SK-N-SH (cell line): ENCODE results near the gene ZNF837. TPM values are rescaled to one million over a fixed set of nuclear protein-coding genes. Genes with fewer than 3 reads are reported as not detected.
A peak's percentile ranks its signal among the peaks of the same experiment; 100 is the strongest.

ENCODE experiments used
- CTCF ChIA-PET: fragments of 300-600, 350-600 bp; formaldehyde crosslinking; extraction: SDS; loops from one replicate; lab custom pipeline; 2021; lab: Yijun Ruan, JAX
- POLR2A ChIA-PET: fragments of 350-600 bp; sonication (Branson Sonifier 250); formaldehyde crosslinking; extraction: SDS; loops from one replicate; lab custom pipeline; 2020; ENCODE audit warnings: antibody characterized with exemption, inconsistent platforms; lab: Yijun Ruan, JAX
- DNase-seq: peaks from one replicate; pipeline ENCODE4 v3.0.0; 2012
- H2AFZ ChIP-seq: fragments of 200-600 bp; sonication (generic); 2 replicates; pipeline ENCODE4 v1.8.1; 2016; ENCODE audit warnings: antibody characterized with exemption, mild to moderate bottlenecking, low read depth
- H3F3A ChIP-seq: fragments of 200-600 bp; sonication (generic); replicated peaks from 2 replicates; pipeline ENCODE3; 2016; ENCODE audit warnings: antibody characterized with exemption, mild to moderate bottlenecking; ENCODE audit not compliant: insufficient read depth
- H3K27ac ChIP-seq, 2 experiments: fragments of 200-500 bp in 1 of 2; fragments of 200-600 bp in 1 of 2; sonication (Bioruptor generic) in 1 of 2; sonication (generic), shearing (Covaris generic) in 1 of 2; 2 replicates each; pipeline versions ENCODE4 v1.5.1 to v1.6.1; 2014 to 2016; ENCODE audit warnings: low read depth in 2 of 2, inconsistent platforms in 1 of 2, low read length in 1 of 2, mild to moderate bottlenecking in 1 of 2, mixed read lengths in 1 of 2
- H3K27me3 ChIP-seq: fragments of 200-600 bp; sonication (generic), shearing (Covaris generic); 2 replicates; pipeline ENCODE4 v1.6.1; 2016; ENCODE audit warnings: mixed run types; ENCODE audit not compliant: insufficient read depth
- H3K36me3 ChIP-seq, 2 experiments: fragments of 200-500 bp in 1 of 2; fragments of 200-600 bp in 1 of 2; sonication (Bioruptor generic) in 1 of 2; sonication (generic) in 1 of 2; replicated peaks in 1 of 2; 2 replicates each; pipeline versions ENCODE3 to v1.5.1; 2014 to 2016; ENCODE audit warnings: low read length in 1 of 2, mild to moderate bottlenecking in 1 of 2; ENCODE audit not compliant: insufficient read depth in 2 of 2, control insufficient read depth in 1 of 2
- H3K4me1 ChIP-seq, 2 experiments: fragments of 200-500 bp in 1 of 2; fragments of 200-600 bp in 1 of 2; sonication (Bioruptor generic) in 1 of 2; sonication (generic), shearing (Covaris generic) in 1 of 2; 2 replicates each; pipeline versions ENCODE4 v1.5.1 to v1.6.1; 2014 to 2016; ENCODE audit warnings: low read depth in 1 of 2, low read length in 1 of 2, mixed run types in 1 of 2; ENCODE audit not compliant: insufficient read depth in 2 of 2, control insufficient read depth in 1 of 2
- H3K4me2 ChIP-seq: fragments of 200-600 bp; sonication (generic), shearing (Covaris generic); 2 replicates; pipeline ENCODE4 v1.6.1; 2017; ENCODE audit warnings: mixed run types
- H3K4me3 ChIP-seq, 2 experiments: fragments of 200-500 bp in 1 of 2; fragments of 200-600 bp in 1 of 2; sonication (Bioruptor generic) in 1 of 2; sonication (generic), shearing (Covaris generic) in 1 of 2; 2 replicates each; pipeline versions ENCODE4 v1.5.1 to v1.8.1; 2014 to 2016; ENCODE audit warnings: low read depth in 2 of 2, inconsistent platforms in 1 of 2, low read length in 1 of 2, mild to moderate bottlenecking in 1 of 2, mixed read lengths in 1 of 2, moderate library complexity in 1 of 2
- H3K79me2 ChIP-seq: fragments of 200-600 bp; sonication (generic); 2 replicates; pipeline ENCODE4 v1.8.1; 2017; ENCODE audit warnings: mild to moderate bottlenecking; ENCODE audit not compliant: insufficient read depth
- H3K9ac ChIP-seq: fragments of 200-600 bp; sonication (generic); 2 replicates; pipeline ENCODE4 v1.6.1; 2017; ENCODE audit warnings: mixed run types
- H3K9me2 ChIP-seq: fragments of 200-600 bp; sonication (generic); 2 replicates; pipeline ENCODE4 v1.6.1; 2017; ENCODE audit warnings: mixed run types
- H3K9me3 ChIP-seq: fragments of 200-600 bp; sonication (generic); 2 replicates; pipeline ENCODE4 v1.6.1; 2017; ENCODE audit warnings: mixed run types, mild to moderate bottlenecking, moderate library complexity
- H4K20me1 ChIP-seq: fragments of 200-600 bp; sonication (generic); 2 replicates; pipeline ENCODE4 v1.6.1; 2017; ENCODE audit warnings: mild to moderate bottlenecking, mixed run types; ENCODE audit not compliant: insufficient read depth
- CHD2 ChIP-seq: fragments of 150-350 bp; IDR thresholded peaks from 2 replicates; pipeline ENCODE4 v1.6.1; 2018; ENCODE audit warnings: low read length; ENCODE audit not compliant: partially characterized antibody
- EP300 ChIP-seq, 2 experiments: IDR thresholded peaks; 2 replicates each; pipeline versions ENCODE4 v1.4.0 to v1.6.1; 2012; ENCODE audit warnings: borderline replicate concordance in 1 of 2, low read depth in 1 of 2, low read length in 1 of 2
- EZH2phosphoT487 ChIP-seq: fragments of 200-600 bp; sonication (generic); IDR thresholded peaks from 2 replicates; pipeline ENCODE4 v1.6.1; 2017; ENCODE audit warnings: low read depth, mixed run types, mild to moderate bottlenecking, antibody characterized with exemption, moderate library complexity, borderline replicate concordance
- FOSL2 ChIP-seq: IDR thresholded peaks from 2 replicates; pipeline ENCODE4 v1.4.0; 2012; ENCODE audit warnings: low read depth, mild to moderate bottlenecking, moderate library complexity, borderline replicate concordance
- FOXJ3 ChIP-seq: sonication (generic); formaldehyde crosslinking; IDR thresholded peaks from 2 replicates; pipeline ENCODE4 v1.5.1; 2020; ENCODE audit warnings: mild to moderate bottlenecking, missing genetic modification reagents
- FOXM1 ChIP-seq: IDR thresholded peaks from 2 replicates; pipeline ENCODE4 v1.4.0; 2012; ENCODE audit warnings: low read depth, mild to moderate bottlenecking
- JUND ChIP-seq: IDR thresholded peaks from 2 replicates; pipeline ENCODE4 v1.4.0; 2012
- MEF2A ChIP-seq: IDR thresholded peaks from 2 replicates; pipeline ENCODE4 v1.4.0; 2012; ENCODE audit warnings: low read depth, borderline replicate concordance
- NFIC ChIP-seq: IDR thresholded peaks from 2 replicates; pipeline ENCODE4 v1.4.0; 2012; ENCODE audit warnings: borderline replicate concordance
- POLR2AphosphoS5 ChIP-seq: IDR thresholded peaks from 2 replicates; pipeline ENCODE4 v1.6.1; 2012; ENCODE audit warnings: low read depth, low read length
- RAD21 ChIP-seq: IDR thresholded peaks from 2 replicates; pipeline ENCODE4 v1.6.1; 2012; ENCODE audit warnings: mild to moderate bottlenecking, low read length
- RCOR1 ChIP-seq: fragments of 150-350 bp; IDR thresholded peaks from 2 replicates; pipeline ENCODE4 v1.6.1; 2017; ENCODE audit warnings: antibody characterized with exemption, low read length
- RFX5 ChIP-seq: IDR thresholded peaks from 2 replicates; pipeline ENCODE4 v1.6.1; 2012; ENCODE audit warnings: mild to moderate bottlenecking, improper control_type of control experiment, low read length
- SMC3 ChIP-seq: IDR thresholded peaks from 2 replicates; pipeline ENCODE4 v1.6.1; 2012; ENCODE audit warnings: low read depth, low read length, improper control_type of control experiment
- TAF1 ChIP-seq: IDR thresholded peaks from 2 replicates; pipeline ENCODE4 v1.6.1; 2012; ENCODE audit warnings: low read depth, mild to moderate bottlenecking, low read length, moderate library complexity, borderline replicate concordance
- YY1 ChIP-seq: IDR thresholded peaks from 2 replicates; pipeline ENCODE4 v1.4.0; 2012; ENCODE audit warnings: low read depth, mild to moderate bottlenecking
- WGBS: methylation state at CpG from one replicate; pipeline ENCODE4 v1.1.6; 2017; ENCODE audit warnings: low lambda C conversion rate; 5-methylcytosine and 5-hydroxymethylcytosine counted together
- polyA plus RNA-seq, 3 experiments: library from polyadenylated mRNA; depleted of rRNA; stranded (reverse); fragments of >200 nt; gene quantifications; 2 replicates each; pipeline ENCODE4 v1.2.3, GENCODE V29; 2012
- TF ChIP-seq, protein P1 (sequence below): IDR thresholded peaks from 2 replicates; pipeline ENCODE4 v1.4.0; 2012; ENCODE audit warnings: low read depth
- TF ChIP-seq, protein P2 (sequence below): fragments of 150-350 bp; IDR thresholded peaks from 2 replicates; pipeline ENCODE4 v1.6.1; 2017; ENCODE audit warnings: antibody characterized with exemption, low read length, low read depth, borderline replicate concordance
- TF ChIP-seq, protein P3 (sequence below): fragments of 150-350 bp; IDR thresholded peaks from 2 replicates; pipeline ENCODE4 v1.6.1; 2016; ENCODE audit warnings: mild to moderate bottlenecking, low read depth, low read length

The ZNF837 gene
- polyA plus RNA-seq, 1 of the 3 experiments (the other 2 are of a cell fraction): 1.6 TPM

DNA sequence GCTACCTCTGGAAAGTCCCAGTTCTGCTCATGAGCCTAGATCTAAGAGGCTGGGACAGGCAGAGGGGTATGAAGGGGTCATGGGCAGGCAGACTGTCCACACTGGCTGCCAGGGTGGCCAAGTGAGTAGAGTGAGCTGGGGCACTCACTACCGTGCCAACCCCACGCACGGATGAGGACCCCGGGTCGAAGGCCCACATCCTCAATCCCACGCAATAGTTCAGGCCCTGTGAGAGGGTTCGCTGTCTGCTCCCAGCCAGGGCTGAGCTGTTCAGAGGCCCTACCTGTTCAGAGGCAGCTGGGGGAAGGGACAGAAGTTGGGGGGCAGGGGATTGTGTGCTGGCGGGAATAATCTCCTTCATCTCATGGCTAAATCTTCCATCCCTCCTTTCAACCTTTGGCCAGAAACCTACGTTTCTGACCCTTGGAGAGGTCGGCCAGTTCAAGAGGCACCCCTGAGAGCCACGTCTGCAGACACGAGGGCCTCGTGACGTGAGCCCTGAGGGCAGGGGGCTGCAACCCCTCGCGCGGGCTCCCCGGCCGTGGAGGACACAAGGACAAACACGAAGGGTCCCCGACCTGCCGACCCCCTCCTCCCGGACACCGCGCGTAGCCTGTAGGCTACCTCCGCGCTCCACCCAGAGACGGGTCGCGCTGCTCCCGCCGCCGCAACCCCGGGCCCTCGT is 5.2 kb upstream of the ZNF837 start:
- Histone ChIP-seq H2AFZ (no peak overlapping the region), H3K27me3 (no peaks in the 10 kb centered on the region), H3K9me2 (no peaks in the 10 kb centered on the region), H3K9me3 (no peaks in the 10 kb centered on the region), H3K27ac (peak overlapping the region; percentile 95 to 99), H3F3A (peaks cover 7% of the 10 kb centered on the region), H3K4me2 (peak overlapping the region; percentile 85), H3K4me3 (peak overlapping the region; percentile 87 to 92), H4K20me1 (peaks cover 24% of the 10 kb centered on the region), H3K79me2 (peaks cover 68% of the 10 kb centered on the region), H3K4me1 (peaks cover 21 to 31% of the 10 kb centered on the region in 2 experiments; a peak in 3 of 4 replicates), H3K36me3 (peaks cover 20 to 28% of the 10 kb centered on the region in 2 experiments), H3K9ac (peak overlapping the region; percentile 91)
- DNase-seq: no peak
- TF ChIP-seq FOSL2 (no peak), RAD21 (no peak), EP300 (IDR thresholded peaks at IDR 0.05; ENCODE audit: borderline replicate concordance in 1 of 2, low read depth in 1 of 2, low read length in 1 of 2) (no peak), CHD2 (no peak), FOXJ3 (CRISPR knock-in tag) (no peak), JUND (no peak), EZH2phosphoT487 (no peak), POLR2AphosphoS5 (no peak), MEF2A (no peak), NFIC (no peak), RFX5 (no peak), RCOR1 (no peak), YY1 (no peak), SMC3 (no peak), TAF1 (no peak), FOXM1 (no peak)
- TF ChIP-seq, protein P1, sequence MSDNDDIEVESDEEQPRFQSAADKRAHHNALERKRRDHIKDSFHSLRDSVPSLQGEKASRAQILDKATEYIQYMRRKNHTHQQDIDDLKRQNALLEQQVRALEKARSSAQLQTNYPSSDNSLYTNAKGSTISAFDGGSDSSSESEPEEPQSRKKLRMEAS: no peak
- TF ChIP-seq, protein P2, sequence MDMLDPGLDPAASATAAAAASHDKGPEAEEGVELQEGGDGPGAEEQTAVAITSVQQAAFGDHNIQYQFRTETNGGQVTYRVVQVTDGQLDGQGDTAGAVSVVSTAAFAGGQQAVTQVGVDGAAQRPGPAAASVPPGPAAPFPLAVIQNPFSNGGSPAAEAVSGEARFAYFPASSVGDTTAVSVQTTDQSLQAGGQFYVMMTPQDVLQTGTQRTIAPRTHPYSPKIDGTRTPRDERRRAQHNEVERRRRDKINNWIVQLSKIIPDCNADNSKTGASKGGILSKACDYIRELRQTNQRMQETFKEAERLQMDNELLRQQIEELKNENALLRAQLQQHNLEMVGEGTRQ: no peak
- TF ChIP-seq, protein P3, sequence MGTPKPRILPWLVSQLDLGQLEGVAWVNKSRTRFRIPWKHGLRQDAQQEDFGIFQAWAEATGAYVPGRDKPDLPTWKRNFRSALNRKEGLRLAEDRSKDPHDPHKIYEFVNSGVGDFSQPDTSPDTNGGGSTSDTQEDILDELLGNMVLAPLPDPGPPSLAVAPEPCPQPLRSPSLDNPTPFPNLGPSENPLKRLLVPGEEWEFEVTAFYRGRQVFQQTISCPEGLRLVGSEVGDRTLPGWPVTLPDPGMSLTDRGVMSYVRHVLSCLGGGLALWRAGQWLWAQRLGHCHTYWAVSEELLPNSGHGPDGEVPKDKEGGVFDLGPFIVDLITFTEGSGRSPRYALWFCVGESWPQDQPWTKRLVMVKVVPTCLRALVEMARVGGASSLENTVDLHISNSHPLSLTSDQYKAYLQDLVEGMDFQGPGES: no peak
- CTCF ChIA-PET: no interaction called here
- POLR2A ChIA-PET: interaction anchor here (2.1 kb wide), 1 partner anchor 23 kb away, joined by 6 read pairs; the partner anchor contains the start of gene ZNF497
- WGBS: 14% methylated on average over 21 of the region's 36 CpGs
